GM12873 (cell line): ENCODE results near the gene ADA.

Experiments
- CTCF ChIP-seq: IDR thresholded peaks from 2 replicates; pipeline ENCODE4 v1.5.1; 2012; ENCODE audit warnings: low read depth, mild to moderate bottlenecking, moderate library complexity, low read length, control low read depth; ENCODE audit not compliant: insufficient read depth; ENCODE audit errors: missing control alignments

ADA gene

GRCh38 chr20:44653546-44653945 is 2.0 kb upstream of the ADA start:
- no peak for TF ChIP-seq CTCF

- no peak for TF ChIP-seq CTCF
These were observed 140 bp downstream of the ADA start for GRCh38 chr20:44651434-44651683.

GRCh38 chr20:44650771-44651433 is 597 bp downstream of the ADA start:
- no peak for TF ChIP-seq CTCF

DNA sequence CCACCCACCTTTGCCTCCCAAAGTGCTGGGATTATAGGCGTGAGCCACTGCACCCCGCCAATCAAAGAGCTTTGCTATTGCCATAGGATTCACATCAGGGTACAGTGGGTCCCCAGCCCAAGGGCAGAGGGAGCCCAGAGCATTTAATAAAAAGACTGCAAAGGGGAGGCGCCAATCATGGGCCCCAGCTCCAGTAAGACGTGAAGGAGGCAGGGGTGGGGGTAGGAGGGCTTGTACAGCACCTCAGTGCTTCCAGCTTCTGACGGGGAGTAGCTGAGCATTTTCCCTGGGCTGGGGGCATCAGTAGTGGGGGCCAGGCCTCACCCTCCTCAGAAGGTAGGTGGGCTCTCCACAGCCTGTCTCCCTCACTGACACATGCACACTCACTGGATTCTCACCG is 1.5 kb downstream of the ADA start:
- no peak for TF ChIP-seq CTCF

GRCh38 chr20:44649126-44649525 is 2.4 kb downstream of the ADA start:
- no peak for TF ChIP-seq CTCF

GRCh38 chr20:44648579-44648978 is 2.9 kb downstream of the ADA start:
- peak; percentile 21 for TF ChIP-seq CTCF

GRCh38 chr20:44648068-44648467 is 3.4 kb downstream of the ADA start:
- TF ChIP-seq CTCF, result peak; percentile 22

- no peak for TF ChIP-seq CTCF
These were observed 4.7 kb downstream of the ADA start for GRCh38 chr20:44646641-44647274.
